Astrocyte (in vitro differentiated cells and primary cell): ENCODE results near the gene OR13A1.
"Not testable (repeated sequence)": the region's sequence is repeated elsewhere in the genome, so short reads cannot be mapped to it uniquely, and the experiment has no call there.

ENCODE experiments used
- CTCF ChIP-seq: IDR thresholded peaks from 2 replicates; pipeline ENCODE4 v1.5.1; 2011; ENCODE audit warnings: low read depth, mild to moderate bottlenecking, inconsistent platforms, low read length, moderate library complexity; ENCODE audit not compliant: insufficient read depth
- EZH2 ChIP-seq: IDR thresholded peaks from 2 replicates; pipeline ENCODE4 v1.6.1; 2012; ENCODE audit warnings: mild to moderate bottlenecking, low read length, inconsistent platforms; ENCODE audit not compliant: insufficient read depth

GRCh38 chr10:45346652-45347335 lies 31.4 kb upstream of the OR13A1 start:
- TF ChIP-seq CTCF, EZH2: not testable (repeated sequence)
